Astrocyte (in vitro differentiated cells and primary cell): ENCODE data around the gene GABARAP. TPM values are rescaled to one million over a fixed set of nuclear protein-coding genes. Genes with fewer than 3 reads are reported as not detected.

Experiments
- DNase-seq: peaks from one replicate; pipeline ENCODE4 v3.0.0-alpha.2; 2010; ENCODE audit warnings: low read depth
- FAIRE-seq: peaks from 2 replicates; lab custom pipeline; 2011; peaks lifted over from hg19 to GRCh38; lab: Jason Lieb, UNC
- H2AFZ ChIP-seq: 2 replicates; pipeline ENCODE4 v1.6.0; 2012; ENCODE audit warnings: low read depth, low read length, inconsistent platforms
- H3K27ac ChIP-seq: 2 replicates; pipeline ENCODE4 v1.5.1; 2011; ENCODE audit warnings: low read depth, low read length, inconsistent platforms
- H3K27me3 ChIP-seq: 2 replicates; pipeline ENCODE4 v1.6.0; 2011; ENCODE audit warnings: low read length, inconsistent platforms; ENCODE audit not compliant: insufficient read depth
- H3K36me3 ChIP-seq: 2 replicates; pipeline ENCODE4 v1.5.1; 2011; ENCODE audit warnings: low read length, inconsistent platforms; ENCODE audit not compliant: insufficient read depth
- H3K4me1 ChIP-seq: 2 replicates; pipeline ENCODE4 v1.5.1; 2011; ENCODE audit warnings: low read length, inconsistent platforms; ENCODE audit not compliant: insufficient read depth
- H3K4me2 ChIP-seq: 2 replicates; pipeline ENCODE4 v1.6.0; 2012; ENCODE audit warnings: low read length, inconsistent platforms
- H3K4me3 ChIP-seq: 2 replicates; pipeline ENCODE4 v1.5.1; 2011; ENCODE audit warnings: low read depth, mild to moderate bottlenecking, low read length, inconsistent platforms; ENCODE audit not compliant: insufficient read depth
- H3K79me2 ChIP-seq: 2 replicates; pipeline ENCODE4 v1.6.0; 2012; ENCODE audit warnings: mild to moderate bottlenecking, low read length, inconsistent platforms; ENCODE audit not compliant: insufficient read depth
- H3K9ac ChIP-seq: 2 replicates; pipeline ENCODE4 v1.6.0; 2012; ENCODE audit warnings: mild to moderate bottlenecking, low read length, inconsistent platforms
- H3K9me3 ChIP-seq: 2 replicates; pipeline ENCODE4 v1.5.1; 2012; ENCODE audit warnings: low read depth, mild to moderate bottlenecking, low read length, inconsistent platforms; ENCODE audit not compliant: insufficient read depth
- H4K20me1 ChIP-seq: 2 replicates; pipeline ENCODE4 v1.6.0; 2012; ENCODE audit warnings: low read length, inconsistent platforms; ENCODE audit not compliant: insufficient read depth
- H3K27ac Mint-ChIP-seq: one replicate; pipeline ENCODE4 v1.8.0; 2021; ENCODE audit warnings: mild to moderate bottlenecking, mixed read lengths; ENCODE audit not compliant: unreplicated experiment
- H3K27me3 Mint-ChIP-seq: one replicate; pipeline ENCODE4 v1.8.0; 2021; ENCODE audit warnings: low read depth, mixed read lengths; ENCODE audit not compliant: unreplicated experiment
- H3K36me3 Mint-ChIP-seq: one replicate; pipeline ENCODE4 v1.8.0; 2021; ENCODE audit warnings: low read depth, mixed read lengths; ENCODE audit not compliant: unreplicated experiment
- H3K4me1 Mint-ChIP-seq: one replicate; pipeline ENCODE4 v1.8.0; 2021; ENCODE audit warnings: low read depth, mixed read lengths; ENCODE audit not compliant: unreplicated experiment
- H3K4me3 Mint-ChIP-seq: one replicate; pipeline ENCODE4 v1.8.0; 2021; ENCODE audit warnings: mild to moderate bottlenecking, moderate library complexity, mixed read lengths; ENCODE audit not compliant: unreplicated experiment
- H3K9me3 Mint-ChIP-seq: one replicate; pipeline ENCODE4 v1.8.0; 2021; ENCODE audit warnings: mild to moderate bottlenecking, mixed read lengths; ENCODE audit not compliant: unreplicated experiment
- CTCF ChIP-seq: IDR thresholded peaks from 2 replicates; pipeline ENCODE4 v1.5.1; 2011; ENCODE audit warnings: low read depth, mild to moderate bottlenecking, inconsistent platforms, low read length, moderate library complexity; ENCODE audit not compliant: insufficient read depth
- EZH2 ChIP-seq: IDR thresholded peaks from 2 replicates; pipeline ENCODE4 v1.6.1; 2012; ENCODE audit warnings: mild to moderate bottlenecking, low read length, inconsistent platforms; ENCODE audit not compliant: insufficient read depth
- total RNA-seq: library from RNA; stranded (reverse); gene quantifications from 2 replicates; pipeline ENCODE4 v1.2.1, GENCODE V29; 2021

The GABARAP gene
- total RNA-seq, 1 donor from 2014 or later: 434 TPM

GRCh38 chr17:7228920-7229319, 13.3 kb downstream of the GABARAP start:
- no peaks in the 10 kb centered on the region for H3K27me3 Mint-ChIP-seq
- no peak for DNase-seq
- Histone ChIP-seq H3K9ac (no peak overlapping the region), H3K4me2 (no peak overlapping the region), H3K36me3 (peaks cover 3% of the 10 kb centered on the region), H3K27ac (no peak overlapping the region), H3K9me3 (no peaks in the 10 kb centered on the region), H3K4me3 (no peak overlapping the region), H3K27me3 (no peaks in the 10 kb centered on the region), H4K20me1 (peaks cover 63% of the 10 kb centered on the region), H3K4me1 (peaks cover 6% of the 10 kb centered on the region), H2AFZ (no peak overlapping the region), H3K79me2 (peaks cover 55% of the 10 kb centered on the region)
- TF ChIP-seq EZH2: no peak
- TF ChIP-seq CTCF: no peak
- peaks cover 20% of the 10 kb centered on the region for H3K36me3 Mint-ChIP-seq
- peak overlapping the region; percentile 54 for H3K4me3 Mint-ChIP-seq
- peaks cover 17% of the 10 kb centered on the region for H3K4me1 Mint-ChIP-seq
- H3K27ac Mint-ChIP-seq: no peak overlapping the region
- H3K9me3 Mint-ChIP-seq: peaks cover 1% of the 10 kb centered on the region
- no peak for FAIRE-seq

- H3K27ac Mint-ChIP-seq: no peak overlapping the region
- no peaks in the 10 kb centered on the region for H3K9me3 ChIP-seq
- H3K36me3 ChIP-seq: peaks cover 16% of the 10 kb centered on the region
- H3K4me1 ChIP-seq: peaks cover 2% of the 10 kb centered on the region
- no peak for TF ChIP-seq EZH2
- no peak overlapping the region for H3K4me3 Mint-ChIP-seq
- no peak overlapping the region for H3K27ac ChIP-seq
- no peaks in the 10 kb centered on the region for H3K27me3 Mint-ChIP-seq
- no peak overlapping the region for H3K4me2 ChIP-seq
- FAIRE-seq (no peak), DNase-seq (no peak)
- H4K20me1 ChIP-seq: peaks cover 76% of the 10 kb centered on the region
- H3K9me3 Mint-ChIP-seq: peaks cover 1% of the 10 kb centered on the region
- peaks cover 12% of the 10 kb centered on the region for H3K4me1 Mint-ChIP-seq
- H3K36me3 Mint-ChIP-seq: peaks cover 28% of the 10 kb centered on the region
- no peak overlapping the region for H3K4me3 ChIP-seq
- peaks cover 45% of the 10 kb centered on the region for H3K79me2 ChIP-seq
- no peak overlapping the region for H2AFZ ChIP-seq
- no peaks in the 10 kb centered on the region for H3K27me3 ChIP-seq
- no peak overlapping the region for H3K9ac ChIP-seq
Measured at GRCh38 chr17:7226721-7227710, 15.2 kb downstream of the GABARAP start.

GRCh38 chr17:7225711-7226331, 16.4 kb downstream of the GABARAP start:
- peaks cover 16% of the 10 kb centered on the region for H3K36me3 ChIP-seq

More at GRCh38 chr17:7225711-7226331, 16.4 kb downstream of the GABARAP start:
- Mint-ChIP-seq H3K9me3 (peaks cover under 1% of the 10 kb centered on the region), H3K27ac (no peak overlapping the region), H3K36me3 (peaks cover 31% of the 10 kb centered on the region), H3K4me3 (no peak overlapping the region), H3K27me3 (no peaks in the 10 kb centered on the region), H3K4me1 (peaks cover 18% of the 10 kb centered on the region)
- H3K79me2 ChIP-seq: peaks cover 45% of the 10 kb centered on the region
- no peak for DNase-seq
- H4K20me1 ChIP-seq: peaks cover 78% of the 10 kb centered on the region
- peaks cover 7% of the 10 kb centered on the region for H3K4me1 ChIP-seq
- no peaks in the 10 kb centered on the region for H3K9me3 ChIP-seq
- H3K4me3 ChIP-seq: no peak overlapping the region
- no peak overlapping the region for H3K27ac ChIP-seq
- TF ChIP-seq CTCF (no peak), EZH2 (no peak)
- H3K27me3 ChIP-seq: no peaks in the 10 kb centered on the region
- no peak for FAIRE-seq
- no peak overlapping the region for H2AFZ ChIP-seq
- H3K9ac ChIP-seq: no peak overlapping the region
- H3K4me2 ChIP-seq: no peak overlapping the region
